ENCODE measurements around the gene NFAT5.
"Not testable (repeated sequence)": the region's sequence is repeated elsewhere in the genome, so short reads cannot be mapped to it uniquely, and the experiment has no call there.

NFAT5 gene

GRCh38 chr16:69712277-69712676 lies 146.5 kb downstream of the NFAT5 start:
- no peak for DNase-seq

GRCh38 chr16:69712914-69713581 lies 147.3 kb downstream of the NFAT5 start:
- DNase-seq: no peak

GRCh38 chr16:69717066-69717465 lies 151.3 kb downstream of the NFAT5 start:
- no peak for DNase-seq

- DNase-seq: no peak
These were observed 152.5 kb downstream of the NFAT5 start for GRCh38 chr16:69718111-69718764.

GRCh38 chr16:69720822-69721430 lies 155.2 kb downstream of the NFAT5 start:
- no peak for DNase-seq

GRCh38 chr16:69721441-69721957 lies 155.7 kb downstream of the NFAT5 start:
- DNase-seq: no peak

GRCh38 chr16:69724414-69724873 lies 158.7 kb downstream of the NFAT5 start:
- DNase-seq: no peak

- no peak for DNase-seq
These were observed 159.3 kb downstream of the NFAT5 start for GRCh38 chr16:69724981-69725479.

- DNase-seq: no peak
These were observed 159.9 kb downstream of the NFAT5 start for GRCh38 chr16:69725480-69726312.

GRCh38 chr16:69726313-69727060 lies 160.7 kb downstream of the NFAT5 start, which contains the start of gene NQO1:
Gene NQO1 (minus strand): TSS chr16:69726560. CDS start chr16:69726439, 121 bp downstream.
- DNase-seq: peak; percentile 89

GRCh38 chr16:69727916-69728270 lies 162.1 kb downstream of the NFAT5 start:
- DNase-seq: no peak

GRCh38 chr16:69729030-69729429 lies 163.3 kb downstream of the NFAT5 start:
- DNase-seq: not testable (repeated sequence)

- not testable (repeated sequence) for DNase-seq
These were observed 165.5 kb downstream of the NFAT5 start for GRCh38 chr16:69731280-69731679.

GRCh38 chr16:69732101-69732500 lies 166.3 kb downstream of the NFAT5 start:
- DNase-seq: no peak

GRCh38 chr16:69741519-69741918 lies 175.8 kb downstream of the NFAT5 start:
- DNase-seq: no peak

- no peak for DNase-seq
These were observed 176.5 kb downstream of the NFAT5 start for GRCh38 chr16:69741951-69742904.

- DNase-seq: no peak
These were observed 178.8 kb downstream of the NFAT5 start for GRCh38 chr16:69744363-69745231.

- no peak for DNase-seq
These were observed 179.5 kb downstream of the NFAT5 start for GRCh38 chr16:69745232-69745612.

- DNase-seq: no peak
These were observed 180.2 kb downstream of the NFAT5 start for GRCh38 chr16:69745959-69746358.

GRCh38 chr16:69747115-69747514 lies 181.3 kb downstream of the NFAT5 start:
- DNase-seq: no peak
